ENCODE measurements around the gene ELOVL6. TPM values are rescaled to one million over a fixed set of nuclear protein-coding genes. Genes with fewer than 3 reads are reported as not detected.

ELOVL6 gene
- total RNA-seq, 1 donor from 2014 or later, result 4.7 TPM

- no peak overlapping the region for H3K4me3 ChIP-seq
- H3K36me3 ChIP-seq, result no peaks in the 10 kb centered on the region
- DNase-seq, result no peak
- no peaks in the 10 kb centered on the region for H3K27me3 ChIP-seq
- intact Hi-C loops (cut with DNase I), result no loop called here
- H3K4me1 ChIP-seq, result no peaks in the 10 kb centered on the region
- ATAC-seq, result no peak
- H3K9me3 ChIP-seq, result no peaks in the 10 kb centered on the region
- TF ChIP-seq CTCF (IDR thresholded peaks at IDR 0.05), result no peak
- no peak overlapping the region for H3K27ac ChIP-seq
These were observed 3.1 kb upstream of the ELOVL6 start for GRCh38 chr4:110201502-110201901.

GRCh38 chr4:110200689-110201088, 2.3 kb upstream of the ELOVL6 start:
- Histone ChIP-seq H3K9me3 (no peaks in the 10 kb centered on the region), H3K36me3 (no peaks in the 10 kb centered on the region), H3K27ac (no peak overlapping the region), H3K4me3 (no peak overlapping the region), H3K27me3 (no peaks in the 10 kb centered on the region), H3K4me1 (peaks cover 3% of the 10 kb centered on the region)
- ATAC-seq, result no peak
- TF ChIP-seq CTCF (IDR thresholded peaks at IDR 0.05), result no peak
- intact Hi-C loops (cut with DNase I), result no loop called here
- no peak for DNase-seq

- peaks cover 10% of the 10 kb centered on the region for H3K4me1 ChIP-seq
- intact Hi-C loops (cut with DNase I), result no loop called here
- no peaks in the 10 kb centered on the region for H3K9me3 ChIP-seq
- DNase-seq, result no peak
- no peaks in the 10 kb centered on the region for H3K27me3 ChIP-seq
- no peak for ATAC-seq
- no peak overlapping the region for H3K27ac ChIP-seq
- H3K36me3 ChIP-seq, result no peaks in the 10 kb centered on the region
- H3K4me3 ChIP-seq, result peak overlapping the region; percentile 74
- no peak for TF ChIP-seq CTCF (IDR thresholded peaks at IDR 0.05)
These were observed 373 bp downstream of the ELOVL6 start for GRCh38 chr4:110198049-110198434.

DNA sequence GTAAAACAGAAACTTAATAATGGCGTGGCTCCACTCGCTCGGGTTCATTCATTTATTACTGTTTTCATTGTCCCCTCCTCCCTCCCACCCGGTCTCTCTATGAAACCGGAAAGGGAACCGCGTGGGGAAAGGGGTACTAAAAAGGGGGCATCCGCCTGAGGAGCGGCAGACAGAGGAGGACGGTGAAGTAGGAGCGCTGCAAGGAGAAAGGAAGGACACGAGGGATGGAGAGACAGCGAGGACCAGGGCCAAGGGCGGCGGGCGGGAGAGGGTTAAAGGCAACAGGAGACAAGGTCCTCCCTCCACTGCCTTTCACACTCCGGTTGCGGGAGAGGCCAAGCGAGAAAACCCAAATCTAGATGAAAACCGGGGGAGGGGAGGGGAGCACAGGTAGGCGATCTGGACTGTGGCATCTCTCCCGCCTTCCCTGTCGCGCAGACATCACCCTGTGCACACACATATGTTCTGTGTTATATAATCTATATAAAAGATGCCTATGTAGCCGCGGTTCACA, 829 bp downstream of the ELOVL6 start:
- no peak for TF ChIP-seq CTCF (IDR thresholded peaks at IDR 0.05)
- peaks cover 10% of the 10 kb centered on the region for H3K4me1 ChIP-seq
- H3K9me3 ChIP-seq, result no peaks in the 10 kb centered on the region
- peak overlapping the region; percentile 86 for H3K27ac ChIP-seq
- H3K4me3 ChIP-seq, result peak overlapping the region; percentile 74
- intact Hi-C loops (cut with DNase I), result no loop called here
- no peaks in the 10 kb centered on the region for H3K36me3 ChIP-seq
- DNase-seq (peak; percentile 68), ATAC-seq (peak; percentile 4)
- H3K27me3 ChIP-seq, result no peaks in the 10 kb centered on the region

DNA sequence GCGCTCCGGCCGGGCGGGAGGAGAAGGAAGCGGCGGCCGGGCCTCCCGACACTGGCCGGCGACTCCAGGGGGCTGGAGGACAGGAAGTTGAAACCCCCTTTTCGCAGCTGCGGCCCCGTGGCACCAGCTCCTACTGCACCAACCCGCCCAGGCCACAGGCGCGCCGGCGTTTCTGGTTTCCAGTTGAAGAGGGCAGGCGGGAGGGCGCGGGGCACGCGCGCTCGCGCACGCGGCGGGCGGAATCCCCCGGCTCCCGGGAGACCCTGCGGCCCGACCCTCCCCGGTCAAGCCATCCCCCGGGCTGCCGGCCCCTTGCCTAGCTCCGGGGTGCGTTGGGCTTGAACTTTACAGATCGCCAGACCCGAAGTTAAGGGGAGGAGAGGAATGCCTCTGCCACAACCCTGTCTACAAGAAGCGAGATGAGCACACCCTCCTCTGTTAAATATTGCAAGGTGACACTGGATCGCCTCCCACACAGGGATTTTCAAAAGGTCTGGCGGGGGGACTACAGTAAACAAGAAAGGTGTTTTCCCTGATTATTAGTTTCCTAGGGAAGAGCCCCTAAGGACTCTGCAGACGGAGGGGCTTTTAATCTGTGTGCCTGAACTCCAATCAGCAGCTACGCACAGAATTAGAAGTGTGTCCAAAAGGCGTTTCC, 1.4 kb downstream of the ELOVL6 start:
- DNase-seq (no peak), ATAC-seq (peak; percentile 65)
- no peak for TF ChIP-seq CTCF (IDR thresholded peaks at IDR 0.05)
- H3K4me1 ChIP-seq, result peaks cover 10% of the 10 kb centered on the region
- intact Hi-C loops (cut with DNase I), result no loop called here
- H3K36me3 ChIP-seq, result no peaks in the 10 kb centered on the region
- H3K27ac ChIP-seq, result peak overlapping the region; percentile 86
- H3K4me3 ChIP-seq, result peak overlapping the region; percentile 74
- no peaks in the 10 kb centered on the region for H3K9me3 ChIP-seq
- H3K27me3 ChIP-seq, result no peaks in the 10 kb centered on the region

Measured in upper lobe of right lung (tissue), 1 donor.